AG09319 (cell line): ENCODE results near the gene JMJD6.

Experiments used
- DNase-seq: peaks from one replicate; pipeline ENCODE4 v3.0.0-alpha.2; 2010; ENCODE audit warnings: low read depth; ENCODE audit errors: extremely low read depth
- TF ChIP-seq, protein P1 (sequence below): IDR thresholded peaks from 2 replicates; pipeline ENCODE4 v1.5.1; 2011; ENCODE audit warnings: low read depth, mild to moderate bottlenecking, inconsistent platforms, low read length, moderate library complexity

Gene JMJD6

DNA sequence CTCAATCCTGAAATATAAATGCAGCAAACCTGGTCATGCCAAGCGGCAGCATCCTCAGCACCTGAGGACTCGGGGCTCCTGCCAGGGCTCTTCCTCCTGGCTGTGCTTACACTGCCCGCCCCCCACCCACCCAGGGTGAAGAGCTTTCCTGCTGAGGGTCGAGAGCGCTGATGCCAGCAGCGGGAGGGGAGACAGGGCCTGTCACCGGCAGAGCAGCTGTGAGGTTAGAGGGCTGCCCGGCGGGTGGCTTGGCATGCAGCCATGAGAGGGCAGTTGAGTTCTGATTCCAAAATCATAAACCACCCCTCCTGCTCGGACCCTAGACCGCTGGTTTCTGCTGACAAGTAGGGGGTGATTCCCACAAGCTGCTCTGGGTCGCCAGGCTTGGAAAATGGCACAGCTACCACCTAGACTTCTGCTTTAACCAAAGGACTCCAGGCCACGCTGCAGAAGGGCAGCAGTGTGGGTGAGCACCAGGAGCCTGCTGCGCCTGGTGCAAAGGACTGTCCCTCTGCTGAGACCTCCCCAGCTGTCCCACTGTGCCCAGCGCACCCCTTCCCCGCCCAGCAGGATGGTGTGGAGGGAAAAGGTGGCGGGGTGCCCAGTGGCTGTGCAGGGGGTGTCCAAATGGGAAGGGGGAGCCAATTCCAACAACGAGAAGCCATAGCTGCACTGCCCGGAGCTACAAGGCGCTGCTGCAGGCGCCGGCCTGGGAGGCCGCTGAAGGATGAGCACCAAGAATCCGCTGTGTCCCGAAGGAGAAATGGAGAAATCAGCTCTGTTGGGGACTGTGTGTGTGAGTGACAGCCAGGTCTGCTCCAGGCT, 42.3 kb downstream of the JMJD6 start:
- TF ChIP-seq, protein P1, sequence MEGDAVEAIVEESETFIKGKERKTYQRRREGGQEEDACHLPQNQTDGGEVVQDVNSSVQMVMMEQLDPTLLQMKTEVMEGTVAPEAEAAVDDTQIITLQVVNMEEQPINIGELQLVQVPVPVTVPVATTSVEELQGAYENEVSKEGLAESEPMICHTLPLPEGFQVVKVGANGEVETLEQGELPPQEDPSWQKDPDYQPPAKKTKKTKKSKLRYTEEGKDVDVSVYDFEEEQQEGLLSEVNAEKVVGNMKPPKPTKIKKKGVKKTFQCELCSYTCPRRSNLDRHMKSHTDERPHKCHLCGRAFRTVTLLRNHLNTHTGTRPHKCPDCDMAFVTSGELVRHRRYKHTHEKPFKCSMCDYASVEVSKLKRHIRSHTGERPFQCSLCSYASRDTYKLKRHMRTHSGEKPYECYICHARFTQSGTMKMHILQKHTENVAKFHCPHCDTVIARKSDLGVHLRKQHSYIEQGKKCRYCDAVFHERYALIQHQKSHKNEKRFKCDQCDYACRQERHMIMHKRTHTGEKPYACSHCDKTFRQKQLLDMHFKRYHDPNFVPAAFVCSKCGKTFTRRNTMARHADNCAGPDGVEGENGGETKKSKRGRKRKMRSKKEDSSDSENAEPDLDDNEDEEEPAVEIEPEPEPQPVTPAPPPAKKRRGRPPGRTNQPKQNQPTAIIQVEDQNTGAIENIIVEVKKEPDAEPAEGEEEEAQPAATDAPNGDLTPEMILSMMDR: no peak
- DNase-seq: no peak

DNA sequence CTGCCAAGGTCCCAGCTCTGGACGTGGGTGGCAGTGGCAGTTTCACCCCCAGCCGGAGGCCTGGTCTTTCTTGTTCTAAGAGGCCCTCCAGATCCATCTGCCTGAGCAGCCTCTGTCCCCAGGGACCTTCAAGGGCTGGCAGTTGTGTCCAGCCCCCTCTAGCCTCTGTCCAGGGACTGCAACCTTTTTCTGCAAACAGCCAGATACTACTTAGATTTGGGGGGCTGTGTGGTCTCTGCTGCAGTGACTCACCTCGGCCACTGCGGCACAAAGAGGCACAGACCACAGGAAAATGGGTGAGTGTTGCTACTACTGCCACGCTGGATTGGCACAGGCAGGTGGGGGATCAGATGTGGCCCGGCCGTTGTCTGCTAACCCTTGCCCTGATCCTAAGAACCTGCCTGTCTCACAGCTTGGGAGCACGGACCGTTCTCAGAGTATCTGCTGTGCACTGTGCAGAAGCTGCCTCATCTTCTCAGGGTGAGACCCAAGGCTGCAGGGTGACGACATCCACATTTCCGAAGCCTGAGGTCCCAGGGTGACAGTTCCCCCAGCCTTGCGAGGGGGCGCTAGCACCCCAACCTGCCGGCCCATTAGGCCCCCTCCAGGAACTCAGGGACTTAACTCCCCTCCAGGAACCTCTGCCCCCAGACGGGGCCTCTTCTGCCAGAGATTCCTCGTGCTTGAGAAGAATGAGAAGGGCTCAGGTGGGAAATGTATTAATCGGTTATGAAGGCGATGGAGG, 43.2 kb downstream of the JMJD6 start:
- TF ChIP-seq, protein P1: no peak; the same call in 1 of the 2 replicates
- no peak for DNase-seq

GRCh38 chr17:76682296-76682695, 44.1 kb downstream of the JMJD6 start:
- peak; percentile 54 for DNase-seq
- TF ChIP-seq, protein P1: no peak

DNA sequence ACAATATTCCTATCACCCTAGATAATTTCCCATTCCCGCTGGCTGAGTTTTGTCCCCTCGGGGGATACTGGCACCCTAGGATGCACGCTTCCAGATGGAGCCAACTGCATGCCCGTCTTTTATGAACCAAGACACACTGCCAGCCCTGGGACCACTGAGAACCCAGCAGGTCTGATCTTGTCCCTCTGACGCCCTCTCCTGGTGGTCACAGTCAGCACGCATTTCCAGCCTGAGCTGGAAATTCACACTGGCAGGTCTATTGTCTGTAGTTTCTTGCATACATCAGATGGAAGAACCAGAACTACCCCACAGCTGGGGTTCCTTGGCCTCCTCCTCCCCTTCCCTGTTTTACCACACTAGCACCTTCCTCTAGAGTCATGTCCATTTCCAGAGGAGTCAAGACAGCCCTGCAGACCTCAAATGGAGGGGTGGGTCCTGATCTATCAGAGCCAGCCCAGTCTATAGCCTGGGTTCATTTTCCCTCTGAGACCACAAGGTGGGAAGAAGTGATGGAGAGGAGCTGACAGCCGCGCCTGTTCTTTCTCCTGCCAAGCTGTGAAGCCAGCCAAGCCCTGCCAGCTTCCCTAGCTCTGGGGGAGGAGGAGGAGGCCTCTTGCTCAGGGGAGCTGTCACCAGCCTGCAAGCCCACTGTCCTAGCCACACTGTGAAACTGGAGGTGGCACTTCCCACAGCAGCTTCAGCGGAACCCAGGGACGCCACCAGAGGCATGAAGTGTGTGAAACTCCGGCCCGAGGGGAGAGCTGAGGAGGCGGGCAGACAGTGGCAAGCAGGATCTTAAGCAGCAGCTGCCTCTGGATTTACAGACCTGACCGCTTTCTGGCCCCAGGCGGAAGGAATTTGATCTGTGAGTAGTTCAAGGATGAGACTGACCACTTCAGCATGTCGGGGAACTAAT, 44.9 kb downstream of the JMJD6 start:
- peak; percentile 49 for DNase-seq
- TF ChIP-seq, protein P1: peak; percentile 84

DNA sequence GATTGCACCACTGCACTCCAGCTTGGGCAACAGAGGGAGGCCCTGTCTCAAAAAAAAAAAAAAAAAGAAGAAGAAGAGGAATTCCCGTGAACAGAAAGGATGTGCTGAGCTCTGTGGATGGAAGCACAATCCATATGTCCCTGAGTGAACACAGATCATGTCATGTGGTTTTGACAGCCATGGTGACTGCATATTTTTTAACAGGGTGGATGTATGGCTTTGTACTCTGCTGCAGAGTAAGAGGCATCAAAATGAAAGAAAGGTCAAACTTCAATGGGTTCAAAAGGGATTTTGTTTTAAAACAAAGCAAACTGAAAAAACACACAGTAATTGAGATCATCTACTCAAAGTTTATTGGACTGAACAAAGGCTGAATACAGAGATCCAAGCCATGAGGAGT, 47.2 kb downstream of the JMJD6 start:
- TF ChIP-seq, protein P1: no peak
- DNase-seq: no peak

DNA sequence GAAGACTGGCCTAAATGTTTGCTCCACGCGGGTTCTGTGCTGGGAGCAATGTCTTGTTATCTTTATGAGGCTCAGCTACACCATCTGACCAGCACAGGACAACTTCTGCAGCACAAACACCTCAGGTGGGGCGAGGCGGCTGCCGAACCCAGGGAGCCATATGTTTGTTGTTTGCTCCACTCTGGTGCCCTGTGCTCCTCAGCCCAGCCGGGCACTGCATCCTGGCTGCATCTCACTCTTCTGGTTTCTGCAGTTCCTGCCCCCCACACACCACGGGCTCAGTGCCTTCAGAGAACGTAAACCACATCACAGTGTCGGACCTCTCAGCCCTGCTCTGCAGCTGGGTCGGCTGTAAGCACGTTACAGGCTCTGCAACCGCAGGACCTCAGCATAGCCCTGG, 48.1 kb downstream of the JMJD6 start:
- TF ChIP-seq, protein P1: no peak

More for the DNA sequence above, 48.1 kb downstream of the JMJD6 start:
- DNase-seq: no peak
